OCI-LY1 (cell line): ENCODE results near the gene MRPL10.

Experiments used
- H2AFZ ChIP-seq: fragments of 200-600 bp; sonication (generic), shearing (Covaris generic); 2 replicates; pipeline ENCODE4 v1.6.0; 2014; ENCODE audit warnings: antibody characterized with exemption, mild to moderate bottlenecking, low read length
- H3F3A ChIP-seq: fragments of 200-600 bp; sonication (generic), shearing (Covaris generic); 2 replicates; pipeline ENCODE4 v1.6.0; 2014; ENCODE audit warnings: mild to moderate bottlenecking, antibody characterized with exemption, low read length, moderate library complexity; ENCODE audit not compliant: insufficient read depth
- H3K27ac ChIP-seq: fragments of 200-600 bp; sonication (generic); 2 replicates; pipeline ENCODE4 v1.5.1; 2014; ENCODE audit warnings: low read length, mixed run types, mild to moderate bottlenecking, low read depth; ENCODE audit not compliant: poor library complexity, severe bottlenecking
- H3K27me3 ChIP-seq: fragments of 200-600 bp; sonication (generic); 2 replicates; pipeline ENCODE4 v1.6.0; 2014; ENCODE audit warnings: antibody characterized with exemption, mild to moderate bottlenecking, low read length, moderate library complexity; ENCODE audit not compliant: insufficient read depth
- H3K36me3 ChIP-seq: fragments of 200-600 bp; sonication (generic); 2 replicates; pipeline ENCODE4 v1.6.1; 2014; ENCODE audit warnings: mild to moderate bottlenecking, antibody characterized with exemption, low read length, moderate library complexity, mixed read lengths; ENCODE audit not compliant: insufficient read depth
- H3K4me1 ChIP-seq: fragments of 200-600 bp; sonication (generic); 2 replicates; pipeline ENCODE4 v1.5.1; 2014; ENCODE audit warnings: mild to moderate bottlenecking, low read length, moderate library complexity; ENCODE audit not compliant: insufficient read depth, severe bottlenecking
- H3K4me2 ChIP-seq: fragments of 200-600 bp; sonication (generic), shearing (Covaris generic); 2 replicates; pipeline ENCODE4 v1.6.1; 2014; ENCODE audit warnings: low read length
- H3K4me3 ChIP-seq: fragments of 200-600 bp; sonication (generic); 2 replicates; pipeline ENCODE4 v1.5.1; 2014; ENCODE audit warnings: low read length, low read depth, mild to moderate bottlenecking, mixed read lengths; ENCODE audit not compliant: poor library complexity, severe bottlenecking
- H3K79me2 ChIP-seq: fragments of 200-600 bp; shearing (Covaris generic); 2 replicates; pipeline ENCODE4 v1.6.1; 2016; ENCODE audit warnings: mixed run types, low read length, mixed read lengths; ENCODE audit not compliant: insufficient read depth
- H3K9ac ChIP-seq: fragments of 200-600 bp; sonication (generic), shearing (Covaris generic); 2 replicates; pipeline ENCODE4 v1.6.1; 2014; ENCODE audit warnings: mild to moderate bottlenecking, low read length, mixed read lengths
- H3K9me2 ChIP-seq: fragments of 200-600 bp; sonication (generic), shearing (Covaris generic); 2 replicates; pipeline ENCODE4 v1.6.1; 2014; ENCODE audit warnings: low read depth, mild to moderate bottlenecking, low read length, mixed read lengths
- H3K9me3 ChIP-seq: fragments of 200-600 bp; shearing (Covaris generic); 2 replicates; pipeline ENCODE4 v1.6.1; 2014; ENCODE audit warnings: low read length, mixed read lengths
- H4K20me1 ChIP-seq: fragments of 200-600 bp; sonication (generic), shearing (Covaris generic); 2 replicates; pipeline ENCODE4 v1.6.0; 2016; ENCODE audit warnings: mild to moderate bottlenecking, low read length; ENCODE audit not compliant: insufficient read depth
- EZH2 ChIP-seq: fragments of 200-600 bp; sonication (generic), shearing (Covaris generic); IDR thresholded peaks from 2 replicates; pipeline ENCODE4 v1.8.0; 2017; ENCODE audit warnings: borderline replicate concordance, mixed run types, mild to moderate bottlenecking, antibody characterized with exemption, low read length, moderate library complexity, mixed read lengths
- TF ChIP-seq, protein P1 (sequence below): fragments of 200-600 bp; sonication (generic), shearing (Covaris generic); IDR thresholded peaks from 2 replicates; pipeline ENCODE4 v1.5.1; 2017; ENCODE audit warnings: mild to moderate bottlenecking, antibody characterized with exemption, low read length, moderate library complexity, mixed read lengths

MRPL10 gene

DNA sequence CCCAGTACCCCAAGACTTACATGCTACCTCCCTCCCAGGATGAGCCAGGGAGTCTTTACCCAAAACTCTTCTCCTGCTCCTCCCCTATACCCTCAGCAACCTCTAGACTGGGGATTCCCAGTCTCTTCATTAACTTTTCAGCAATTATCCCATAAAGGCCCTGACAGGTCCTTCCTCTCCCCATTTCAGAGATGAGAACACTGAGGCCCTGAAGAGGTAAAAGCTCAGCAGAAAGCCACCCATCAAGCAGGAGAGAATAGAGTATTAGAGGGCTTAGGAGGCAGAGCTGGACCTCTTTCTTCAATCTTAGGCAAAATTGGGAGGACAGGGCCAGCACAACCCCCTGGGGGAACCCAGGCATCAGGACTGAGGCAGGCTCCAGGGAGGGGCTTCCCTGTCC is 25.5 kb upstream of the MRPL10 start:
- Histone ChIP-seq H3F3A (no peaks in the 10 kb centered on the region), H3K27me3 (no peaks in the 10 kb centered on the region; the same call in none of the 2 replicates), H3K9me3 (no peaks in the 10 kb centered on the region), H3K4me2 (no peak overlapping the region), H3K36me3 (no peaks in the 10 kb centered on the region), H2AFZ (no peak overlapping the region), H3K4me3 (no peak overlapping the region), H3K9me2 (no peaks in the 10 kb centered on the region), H3K27ac (no peak overlapping the region), H3K79me2 (no peaks in the 10 kb centered on the region), H3K4me1 (no peaks in the 10 kb centered on the region), H4K20me1 (no peaks in the 10 kb centered on the region), H3K9ac (no peak overlapping the region)
- no peak for TF ChIP-seq EZH2
- TF ChIP-seq, protein P1, sequence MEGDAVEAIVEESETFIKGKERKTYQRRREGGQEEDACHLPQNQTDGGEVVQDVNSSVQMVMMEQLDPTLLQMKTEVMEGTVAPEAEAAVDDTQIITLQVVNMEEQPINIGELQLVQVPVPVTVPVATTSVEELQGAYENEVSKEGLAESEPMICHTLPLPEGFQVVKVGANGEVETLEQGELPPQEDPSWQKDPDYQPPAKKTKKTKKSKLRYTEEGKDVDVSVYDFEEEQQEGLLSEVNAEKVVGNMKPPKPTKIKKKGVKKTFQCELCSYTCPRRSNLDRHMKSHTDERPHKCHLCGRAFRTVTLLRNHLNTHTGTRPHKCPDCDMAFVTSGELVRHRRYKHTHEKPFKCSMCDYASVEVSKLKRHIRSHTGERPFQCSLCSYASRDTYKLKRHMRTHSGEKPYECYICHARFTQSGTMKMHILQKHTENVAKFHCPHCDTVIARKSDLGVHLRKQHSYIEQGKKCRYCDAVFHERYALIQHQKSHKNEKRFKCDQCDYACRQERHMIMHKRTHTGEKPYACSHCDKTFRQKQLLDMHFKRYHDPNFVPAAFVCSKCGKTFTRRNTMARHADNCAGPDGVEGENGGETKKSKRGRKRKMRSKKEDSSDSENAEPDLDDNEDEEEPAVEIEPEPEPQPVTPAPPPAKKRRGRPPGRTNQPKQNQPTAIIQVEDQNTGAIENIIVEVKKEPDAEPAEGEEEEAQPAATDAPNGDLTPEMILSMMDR = no peak

DNA sequence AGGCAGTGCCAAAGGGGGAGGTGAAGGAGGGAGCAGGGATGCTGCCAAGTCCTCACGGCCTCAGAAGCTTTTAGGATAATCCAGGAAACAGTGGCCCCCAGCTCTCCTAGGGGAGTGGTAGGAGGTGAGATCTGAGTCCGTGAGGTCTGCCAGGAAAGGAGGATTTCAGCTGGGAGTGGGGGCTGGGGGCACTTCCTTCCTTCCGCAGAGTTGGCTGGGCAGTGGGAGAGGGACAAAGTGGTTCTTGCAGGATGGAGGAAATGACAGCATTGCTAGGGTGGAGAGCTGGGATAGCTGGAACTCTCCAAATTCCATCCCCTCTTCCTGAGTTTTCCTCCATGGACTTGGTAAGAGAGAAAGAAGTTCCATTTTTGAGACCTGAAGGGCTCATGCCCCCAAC is 24.4 kb upstream of the MRPL10 start:
- no peak overlapping the region for H3K9ac ChIP-seq
- no peaks in the 10 kb centered on the region for H4K20me1 ChIP-seq
- H3K4me3 ChIP-seq = no peak overlapping the region
- H3F3A ChIP-seq = no peaks in the 10 kb centered on the region
- H3K27me3 ChIP-seq = no peaks in the 10 kb centered on the region; the same call in none of the 2 replicates
- H3K9me2 ChIP-seq = no peaks in the 10 kb centered on the region
- H3K79me2 ChIP-seq = no peaks in the 10 kb centered on the region
- no peaks in the 10 kb centered on the region for H3K9me3 ChIP-seq
- no peak overlapping the region for H3K27ac ChIP-seq
- no peaks in the 10 kb centered on the region for H3K36me3 ChIP-seq
- no peaks in the 10 kb centered on the region for H3K4me1 ChIP-seq
- no peak overlapping the region for H2AFZ ChIP-seq
- no peak overlapping the region for H3K4me2 ChIP-seq
- TF ChIP-seq, protein P1 = no peak
- no peak for TF ChIP-seq EZH2

DNA sequence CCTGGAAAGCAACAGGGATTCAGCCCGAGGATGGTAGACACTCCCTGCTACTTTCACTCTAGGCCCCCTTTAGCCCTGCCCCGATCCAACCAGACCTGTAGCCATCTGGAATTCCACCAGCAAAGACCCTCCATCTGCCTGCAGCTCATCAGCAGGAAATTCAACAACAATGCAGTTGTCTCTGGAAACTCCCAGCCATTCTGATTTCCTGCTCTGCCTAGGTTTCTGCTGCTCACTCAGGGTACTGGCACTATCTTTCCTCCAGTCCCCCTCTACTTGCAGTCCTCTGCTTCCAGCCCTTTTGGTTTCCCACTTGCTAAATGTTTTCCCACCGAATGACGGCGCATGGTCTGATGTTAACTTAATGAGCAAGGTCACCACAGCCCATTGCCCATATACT is 22.3 kb upstream of the MRPL10 start:
- no peak overlapping the region for H3K4me2 ChIP-seq
- H4K20me1 ChIP-seq = no peaks in the 10 kb centered on the region
- H3K9me2 ChIP-seq = no peaks in the 10 kb centered on the region
- H2AFZ ChIP-seq = no peak overlapping the region
- no peak overlapping the region for H3K4me3 ChIP-seq
- H3K4me1 ChIP-seq = no peaks in the 10 kb centered on the region
- H3K9ac ChIP-seq = no peak overlapping the region
- no peaks in the 10 kb centered on the region for H3K79me2 ChIP-seq
- no peaks in the 10 kb centered on the region; the same call in none of the 2 replicates for H3K27me3 ChIP-seq
- H3K27ac ChIP-seq = no peak overlapping the region
- no peaks in the 10 kb centered on the region for H3K9me3 ChIP-seq
- TF ChIP-seq, protein P1 = no peak
- no peak for TF ChIP-seq EZH2
- no peaks in the 10 kb centered on the region for H3K36me3 ChIP-seq
- no peaks in the 10 kb centered on the region for H3F3A ChIP-seq
